Neural progenitor cell (in vitro differentiated cells): ENCODE measurements around the gene PLPP2. TPM values are rescaled to one million over a fixed set of nuclear protein-coding genes. Genes with fewer than 3 reads are reported as not detected.

ENCODE experiments used
- DNase-seq: peaks from one replicate; pipeline ENCODE4 v3.0.0-alpha.2; 2016; ENCODE audit warnings: low spot score
- H2AFZ ChIP-seq: fragments of 200-600 bp; sonication (generic); replicated peaks from 2 replicates; pipeline ENCODE4 v1.6.1; 2016; ENCODE audit warnings: antibody characterized with exemption
- H3F3A ChIP-seq: fragments of 200-600 bp; sonication (generic); 2 replicates; pipeline ENCODE4 v1.6.1; 2016; ENCODE audit warnings: antibody characterized with exemption, low read depth
- H3K27ac ChIP-seq: fragments of 200-600 bp; sonication (generic); 2 replicates; pipeline ENCODE4 v1.5.1; 2016; ENCODE audit warnings: mild to moderate bottlenecking
- H3K27me3 ChIP-seq: fragments of 200-600 bp; sonication (generic); 2 replicates; pipeline ENCODE4 v1.6.1; 2016; ENCODE audit warnings: mild to moderate bottlenecking, moderate library complexity
- H3K36me3 ChIP-seq: fragments of 200-600 bp; sonication (generic); 2 replicates; pipeline ENCODE4 v1.5.1; 2016
- H3K4me1 ChIP-seq: fragments of 200-600 bp; sonication (generic); 2 replicates; pipeline ENCODE4 v1.6.1; 2016; ENCODE audit warnings: mixed run types
- H3K4me2 ChIP-seq: fragments of 200-600 bp; sonication (generic); 2 replicates; pipeline ENCODE4 v1.6.1; 2016
- H3K4me3 ChIP-seq: fragments of 200-600 bp; sonication (generic); 2 replicates; pipeline ENCODE4 v1.5.1; 2016
- H3K79me2 ChIP-seq: fragments of 200-600 bp; sonication (generic); 2 replicates; pipeline ENCODE4 v1.6.1; 2016; ENCODE audit warnings: low read depth
- H3K9ac ChIP-seq: fragments of 200-600 bp; sonication (generic); 2 replicates; pipeline ENCODE4 v1.6.1; 2016
- H3K9me3 ChIP-seq: fragments of 200-600 bp; sonication (generic); 2 replicates; pipeline ENCODE4 v1.5.1; 2016; ENCODE audit warnings: low read depth
- H4K20me1 ChIP-seq: fragments of 200-600 bp; sonication (generic); 2 replicates; pipeline ENCODE4 v1.6.1; 2016; ENCODE audit warnings: low read depth
- H3K27ac Mint-ChIP-seq: 3 replicates; pipeline ENCODE4 v1.8.0; 2021; ENCODE audit warnings: mixed read lengths
- H3K27me3 Mint-ChIP-seq: 2 replicates; pipeline ENCODE4 v1.8.0; 2022; ENCODE audit warnings: low read depth, mild to moderate bottlenecking, inconsistent platforms, moderate library complexity, mixed read lengths; ENCODE audit not compliant: insufficient read depth
- H3K36me3 Mint-ChIP-seq: 3 replicates; pipeline ENCODE4 v1.8.0; 2021; ENCODE audit warnings: mixed read lengths
- H3K4me1 Mint-ChIP-seq: 3 replicates; pipeline ENCODE4 v1.8.0; 2021; ENCODE audit warnings: mixed read lengths
- H3K4me3 Mint-ChIP-seq: 3 replicates; pipeline ENCODE4 v1.8.0; 2021; ENCODE audit warnings: mild to moderate bottlenecking, moderate library complexity, mixed read lengths
- H3K9me3 Mint-ChIP-seq: 3 replicates; pipeline ENCODE4 v1.8.0; 2020; ENCODE audit warnings: mixed read lengths
- CTCF ChIP-seq: fragments of 200-600 bp; sonication (generic); IDR thresholded peaks from 2 replicates; pipeline ENCODE4 v1.5.1; 2017; ENCODE audit warnings: antibody characterized with exemption, mild to moderate bottlenecking
- EZH2 ChIP-seq: fragments of 200-600 bp; sonication (generic); IDR thresholded peaks from 2 replicates; pipeline ENCODE4 v1.6.1; 2017; ENCODE audit warnings: antibody characterized with exemption, mild to moderate bottlenecking, moderate library complexity
- EZH2phosphoT487 ChIP-seq: fragments of 200-600 bp; sonication (generic); IDR thresholded peaks from 2 replicates; pipeline ENCODE4 v1.6.1; 2017; ENCODE audit warnings: antibody characterized with exemption
- total RNA-seq: library from RNA; depleted of rRNA; stranded (reverse); fragments of >200 nt; gene quantifications from 2 replicates; pipeline ENCODE4 v1.2.3, GENCODE V29; 2015; ENCODE audit warnings: low replicate concordance

The PLPP2 gene
- total RNA-seq, 1 donor from 2014 or later = not detected

- H3K9me3 Mint-ChIP-seq = peaks cover 20% of the 10 kb centered on the region
- H3K4me1 Mint-ChIP-seq = no peaks in the 10 kb centered on the region
- Histone ChIP-seq H3F3A (no peaks in the 10 kb centered on the region), H3K36me3 (peaks cover 23% of the 10 kb centered on the region), H4K20me1 (no peaks in the 10 kb centered on the region), H2AFZ (no peak overlapping the region), H3K27ac (no peak overlapping the region), H3K79me2 (peaks cover 56% of the 10 kb centered on the region), H3K4me3 (no peak overlapping the region), H3K27me3 (no peaks in the 10 kb centered on the region), H3K4me1 (no peaks in the 10 kb centered on the region), H3K4me2 (no peak overlapping the region), H3K9ac (no peak overlapping the region), H3K9me3 (no peaks in the 10 kb centered on the region)
- TF ChIP-seq EZH2 (no peak), EZH2phosphoT487 (no peak), CTCF (no peak)
- no peak for DNase-seq
- H3K27ac Mint-ChIP-seq = no peak overlapping the region
- no peak overlapping the region for H3K4me3 Mint-ChIP-seq
- peaks cover 40% of the 10 kb centered on the region for H3K36me3 Mint-ChIP-seq
- no peaks in the 10 kb centered on the region for H3K27me3 Mint-ChIP-seq
These were observed 35.7 kb upstream of the PLPP2 start for GRCh38 chr19:326871-327270.

- Histone ChIP-seq H2AFZ (no peak overlapping the region), H3K79me2 (peaks cover 54% of the 10 kb centered on the region), H3K9me3 (no peaks in the 10 kb centered on the region), H3K4me2 (no peak overlapping the region), H3K36me3 (peaks cover 23% of the 10 kb centered on the region), H3K4me3 (no peak overlapping the region), H3K27ac (no peak overlapping the region), H4K20me1 (no peaks in the 10 kb centered on the region), H3F3A (no peaks in the 10 kb centered on the region), H3K27me3 (no peaks in the 10 kb centered on the region), H3K9ac (no peak overlapping the region), H3K4me1 (no peaks in the 10 kb centered on the region)
- Mint-ChIP-seq H3K27ac (no peak overlapping the region), H3K4me1 (no peaks in the 10 kb centered on the region), H3K27me3 (peaks cover 2% of the 10 kb centered on the region), H3K36me3 (peaks cover 42% of the 10 kb centered on the region), H3K4me3 (no peak overlapping the region), H3K9me3 (peaks cover 23% of the 10 kb centered on the region)
- no peak for DNase-seq
- TF ChIP-seq CTCF (no peak), EZH2 (no peak), EZH2phosphoT487 (no peak)
These were observed 34.8 kb upstream of the PLPP2 start for GRCh38 chr19:325937-326565.

GRCh38 chr19:325173-325936, 34.2 kb upstream of the PLPP2 start:
- no peak overlapping the region for H3K27ac ChIP-seq
- no peak for DNase-seq
- H2AFZ ChIP-seq = no peak overlapping the region
- no peaks in the 10 kb centered on the region for H3K27me3 ChIP-seq
- H3K9me3 ChIP-seq = no peaks in the 10 kb centered on the region
- H3K36me3 ChIP-seq = peaks cover 19% of the 10 kb centered on the region
- H4K20me1 ChIP-seq = no peaks in the 10 kb centered on the region
- H3F3A ChIP-seq = no peaks in the 10 kb centered on the region
- H3K4me3 ChIP-seq = no peak overlapping the region
- H3K27me3 Mint-ChIP-seq = peaks cover 5% of the 10 kb centered on the region
- no peak overlapping the region for H3K9ac ChIP-seq
- TF ChIP-seq EZH2phosphoT487 (no peak), EZH2 (no peak), CTCF (no peak)
- H3K4me2 ChIP-seq = no peak overlapping the region
- peaks cover 42% of the 10 kb centered on the region for H3K36me3 Mint-ChIP-seq
- H3K9me3 Mint-ChIP-seq = peaks cover 24% of the 10 kb centered on the region
- H3K79me2 ChIP-seq = peaks cover 55% of the 10 kb centered on the region
- H3K27ac Mint-ChIP-seq = no peak overlapping the region
- no peaks in the 10 kb centered on the region for H3K4me1 ChIP-seq
- H3K4me1 Mint-ChIP-seq = no peaks in the 10 kb centered on the region
- H3K4me3 Mint-ChIP-seq = no peak overlapping the region
